Posterior cingulate gyrus (tissue), 11 donors: ENCODE measurements around the gene ORMDL2.
"Not testable (repeated sequence)": the region's sequence is repeated elsewhere in the genome, so short reads cannot be mapped to it uniquely, and the experiment has no call there.

Source experiments
- DNase-seq, 10 donors: peaks; one replicate each; pipeline versions ENCODE4 v3.0.0 to v3.0.0-alpha.2; 2020 to 2021; ENCODE audit warnings: mixed read lengths in 3 of 10
- intact Hi-C: fragments of 100-400 bp; cut with DNase I; formaldehyde crosslinking; loops from one replicate; pipeline ENCODE4 v1.15.1; 2023

Gene ORMDL2

GRCh38 chr12:55849616-55850343, 31.9 kb downstream of the ORMDL2 start:
- no peak for DNase-seq
- intact Hi-C loops = no loop called here

GRCh38 chr12:55850401-55850800, 32.6 kb downstream of the ORMDL2 start:
- intact Hi-C loops = no loop called here
- no peak for DNase-seq

GRCh38 chr12:55850893-55851292, 33.1 kb downstream of the ORMDL2 start:
- intact Hi-C loops = no loop called here
- DNase-seq = no peak

- no peak for DNase-seq
- intact Hi-C loops = no loop called here
Observed at GRCh38 chr12:55852740-55853139, 34.9 kb downstream of the ORMDL2 start.

GRCh38 chr12:55861396-55861795, 43.6 kb downstream of the ORMDL2 start:
- DNase-seq = no peak
- intact Hi-C loops = no loop called here

- no peak for DNase-seq
- intact Hi-C loops = no loop called here
Observed at GRCh38 chr12:55861871-55862270, 44.0 kb downstream of the ORMDL2 start.

- intact Hi-C loops = no loop called here
- no peak for DNase-seq
Observed at GRCh38 chr12:55862286-55862685, 44.4 kb downstream of the ORMDL2 start.

GRCh38 chr12:55862931-55863330, 45.1 kb downstream of the ORMDL2 start:
- DNase-seq, intact Hi-C loops: not testable (repeated sequence)

- intact Hi-C loops = no loop called here
- no peak for DNase-seq
Observed at GRCh38 chr12:55865327-55865726, 47.5 kb downstream of the ORMDL2 start.

GRCh38 chr12:55866454-55867004, 48.7 kb downstream of the ORMDL2 start:
- DNase-seq, intact Hi-C loops: not testable (repeated sequence)
